Panc1 (cell line): ENCODE data around the gene SUSD4.

Source experiments
- CTCF ChIP-seq: fragments of 450-650 bp; IDR thresholded peaks from 2 replicates; pipeline ENCODE4 v1.5.1; 2017; ENCODE audit warnings: mild to moderate bottlenecking
- POLR2AphosphoS5 ChIP-seq: IDR thresholded peaks from 2 replicates; pipeline ENCODE4 v1.6.1; 2012; ENCODE audit warnings: mild to moderate bottlenecking, low read depth, low read length, moderate library complexity
- REST ChIP-seq, 2 experiments: IDR thresholded peaks; 2 replicates each; pipeline ENCODE4 v1.6.1; 2011 to 2012; ENCODE audit warnings: low read depth in 2 of 2, control low read depth in 1 of 2, low read length in 1 of 2, mild to moderate bottlenecking in 1 of 2, moderate library complexity in 1 of 2; ENCODE audit not compliant: insufficient read depth in 1 of 2
- TCF7L2 ChIP-seq: IDR thresholded peaks from 2 replicates; pipeline ENCODE4 v1.6.1; 2011; ENCODE audit warnings: mild to moderate bottlenecking, low read depth, low read length, inconsistent platforms

- TF ChIP-seq REST (IDR thresholded peaks at IDR 0.05; ENCODE audit: insufficient read depth in 1 of 2, low read depth in 2 of 2, low read length in 1 of 2), result no peak
- TF ChIP-seq POLR2AphosphoS5, result no peak
- no peak for TF ChIP-seq CTCF
- TF ChIP-seq TCF7L2, result no peak
These were observed 164.8 kb downstream of the SUSD4 start for GRCh38 chr1:223199094-223199647.
